GM20000 (cell line): ENCODE data around the gene TBX1.
A peak's percentile ranks its signal among the peaks of the same experiment; 100 is the strongest.

Source experiments
- DNase-seq: peaks from one replicate; pipeline ENCODE4 v3.0.0; 2012; ENCODE audit warnings: low spot score
- CTCF ChIP-seq: IDR thresholded peaks from 2 replicates; pipeline ENCODE4 v1.5.1; 2012; ENCODE audit warnings: mild to moderate bottlenecking, control low read depth; ENCODE audit errors: extremely low read depth, missing control alignments

Gene TBX1

GRCh38 chr22:19720999-19721329 lies 39.6 kb upstream of the TBX1 start:
- no peak for TF ChIP-seq CTCF
- no peak for DNase-seq

- no peak for DNase-seq
- no peak for TF ChIP-seq CTCF
Observed at GRCh38 chr22:19721330-19722177, 39.0 kb upstream of the TBX1 start.

- no peak for DNase-seq
- no peak for TF ChIP-seq CTCF
Observed at GRCh38 chr22:19722178-19722981, 38.2 kb upstream of the TBX1 start.

- TF ChIP-seq CTCF = no peak
- no peak for DNase-seq
Observed at GRCh38 chr22:19722982-19723231, 37.7 kb upstream of the TBX1 start.

GRCh38 chr22:19723232-19723982 lies 37.2 kb upstream of the TBX1 start, which contains the start of gene GP1BB:
Gene GP1BB (plus strand): TSS chr22:19723539. CDS start chr22:19723570, 31 bp downstream.
- peak; percentile 66 for DNase-seq
- TF ChIP-seq CTCF = no peak

- DNase-seq = peak; percentile 61
- peak; percentile 13 for TF ChIP-seq CTCF
Observed at GRCh38 chr22:19723983-19724827, 36.4 kb upstream of the TBX1 start.
